Effector memory CD8-positive, alpha-beta T cell (primary cell): ENCODE data around the gene HEYL.
"Not testable (repeated sequence)": the region's sequence is repeated elsewhere in the genome, so short reads cannot be mapped to it uniquely, and the experiment has no call there.

Experiments
- ATAC-seq: fragments of 150-1000 bp; cut with Tn5 transposase; replicated peaks from 2 replicates; pipeline ENCODE4 v1.10.0; 2021; ENCODE audit warnings: mild to moderate bottlenecking, moderate library complexity
- DNase-seq, 3 experiments: peaks; one replicate each; pipeline ENCODE4 v3.0.0; 2021
- H3K27ac Mint-ChIP-seq, 2 donors: one replicate each; pipeline ENCODE4 v1.8.0; 2022; ENCODE audit warnings: mild to moderate bottlenecking in 2 of 2, mixed read lengths in 2 of 2, moderate library complexity in 2 of 2
- H3K27me3 Mint-ChIP-seq, 2 donors: one replicate each; pipeline ENCODE4 v1.8.0; 2022; ENCODE audit warnings: mixed read lengths in 2 of 2
- H3K36me3 Mint-ChIP-seq: one replicate; pipeline ENCODE4 v1.8.0; 2022; ENCODE audit warnings: mild to moderate bottlenecking, moderate library complexity, mixed read lengths; ENCODE audit not compliant: insufficient read depth
- H3K4me1 Mint-ChIP-seq, 2 donors: one replicate each; pipeline ENCODE4 v1.8.0; 2022; ENCODE audit warnings: low read depth in 2 of 2, mixed read lengths in 2 of 2
- H3K4me3 Mint-ChIP-seq, 2 donors: one replicate each; pipeline ENCODE4 v1.8.0; 2022; ENCODE audit warnings: mild to moderate bottlenecking in 2 of 2, mixed read lengths in 2 of 2, moderate library complexity in 2 of 2
- H3K9me3 Mint-ChIP-seq, 2 donors: one replicate each; pipeline ENCODE4 v1.8.0; 2022; ENCODE audit warnings: mixed read lengths in 2 of 2

HEYL gene

DNA sequence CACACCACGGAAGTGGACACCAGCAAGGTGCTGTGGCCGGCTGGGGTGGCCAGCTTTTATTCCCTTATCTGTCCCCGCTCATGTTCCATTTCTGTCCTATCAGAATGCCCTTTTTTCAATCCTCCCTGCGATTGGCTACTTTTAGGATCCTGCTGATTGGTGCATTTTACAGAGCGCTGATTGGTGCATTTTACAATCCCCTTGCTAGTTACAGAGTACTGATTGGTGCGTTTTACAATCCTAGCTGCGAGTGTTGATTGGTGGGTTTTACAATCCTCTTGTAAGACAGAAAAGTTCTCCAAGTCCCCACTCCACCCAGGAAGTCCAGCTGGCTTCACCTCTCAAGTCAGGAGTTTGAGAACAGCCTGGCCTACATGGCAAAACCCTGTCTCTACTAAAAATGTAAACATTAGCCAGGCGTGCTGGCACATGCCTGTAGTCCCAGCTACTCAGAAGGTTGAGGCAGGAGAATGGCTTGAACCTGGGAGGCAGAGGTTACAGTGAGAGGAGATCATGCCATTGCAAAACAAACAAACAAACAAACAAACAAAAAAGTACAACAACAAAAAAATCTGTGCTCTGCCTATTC lies 37.7 kb downstream of the HEYL start:
- DNase-seq, H3K27ac Mint-ChIP-seq, ATAC-seq, H3K36me3 Mint-ChIP-seq, H3K4me1 Mint-ChIP-seq, H3K4me3 Mint-ChIP-seq, H3K9me3 Mint-ChIP-seq: not testable (repeated sequence)
- peaks cover 20 to 39% of the 10 kb centered on the region in 2 donors for H3K27me3 Mint-ChIP-seq

DNA sequence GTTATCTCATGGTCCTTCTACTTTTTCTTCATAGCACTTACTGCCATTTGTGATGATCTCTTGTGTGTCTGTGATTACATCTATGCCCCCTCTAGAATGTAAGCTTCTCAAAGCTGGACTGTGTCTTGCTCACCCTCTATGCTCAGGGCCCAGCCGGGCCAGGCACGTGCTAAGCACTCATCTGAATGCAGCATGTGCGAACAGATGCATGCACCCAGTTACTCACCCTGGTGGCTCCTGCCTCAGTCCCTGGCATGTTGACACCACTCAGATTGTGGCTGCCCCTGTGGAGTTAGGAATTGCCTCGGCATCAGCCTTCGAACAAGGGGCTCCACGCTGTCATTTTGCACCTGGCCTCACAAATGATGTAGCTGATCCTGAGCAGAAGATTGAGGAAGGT lies 43.3 kb downstream of the HEYL start:
- Mint-ChIP-seq H3K9me3 (no peaks in the 10 kb centered on the region), H3K4me3 (no peak overlapping the region), H3K4me1 (no peaks in the 10 kb centered on the region), H3K27me3 (peaks cover 14 to 29% of the 10 kb centered on the region in 2 donors), H3K27ac (no peak overlapping the region), H3K36me3 (no peaks in the 10 kb centered on the region)
- DNase-seq (no peak), ATAC-seq (no peak)

DNA sequence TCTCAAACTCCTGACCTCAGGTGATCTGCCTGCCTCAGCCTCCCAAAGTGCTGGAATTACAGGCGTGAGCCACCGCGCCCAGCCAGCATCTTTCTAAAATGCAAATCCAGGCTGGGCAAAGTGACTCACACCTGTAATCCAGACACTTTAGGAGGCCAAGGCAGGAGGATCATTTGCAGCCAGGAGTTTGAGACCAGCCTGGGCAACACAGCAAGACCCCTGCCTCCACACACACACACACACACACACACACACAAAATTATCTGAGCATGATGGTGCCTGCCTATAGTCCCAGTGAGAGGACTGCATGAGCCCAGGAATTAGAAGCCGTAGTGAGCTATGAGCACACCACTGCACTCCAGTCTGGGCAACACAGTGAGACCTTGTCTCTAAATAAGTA lies 46.1 kb downstream of the HEYL start:
- Mint-ChIP-seq H3K27ac (no peak overlapping the region), H3K9me3 (no peaks in the 10 kb centered on the region), H3K4me3 (no peak overlapping the region), H3K4me1 (no peaks in the 10 kb centered on the region), H3K27me3 (peaks cover 5 to 14% of the 10 kb centered on the region in 2 donors), H3K36me3 (no peaks in the 10 kb centered on the region)
- ATAC-seq = no peak
- DNase-seq = no peak

DNA sequence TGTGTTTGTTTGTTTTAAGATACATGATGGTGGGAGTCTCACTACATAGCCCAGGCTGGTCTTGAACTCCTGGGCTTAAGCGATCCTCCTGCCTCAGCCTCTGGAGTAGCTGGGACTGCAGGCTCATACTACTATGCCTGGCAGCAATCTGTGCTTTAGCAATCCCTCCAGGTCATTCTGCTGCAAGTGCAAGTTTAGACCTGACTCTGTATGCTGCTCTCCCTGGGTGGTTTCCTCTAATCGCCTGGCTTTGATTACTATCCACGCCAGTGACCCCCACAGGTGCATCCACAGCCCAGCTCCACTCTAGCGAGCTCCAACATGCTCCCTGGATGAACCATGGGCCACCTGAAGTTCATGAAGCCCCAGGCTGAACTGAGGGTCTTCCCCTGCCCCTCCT lies 47.4 kb downstream of the HEYL start:
- no peak overlapping the region for H3K4me3 Mint-ChIP-seq
- no peaks in the 10 kb centered on the region for H3K9me3 Mint-ChIP-seq
- no peaks in the 10 kb centered on the region for H3K4me1 Mint-ChIP-seq
- ATAC-seq = no peak
- peaks cover 5 to 11% of the 10 kb centered on the region in 2 donors for H3K27me3 Mint-ChIP-seq
- no peaks in the 10 kb centered on the region for H3K36me3 Mint-ChIP-seq
- DNase-seq = no peak
- H3K27ac Mint-ChIP-seq = peak overlapping the region in 1 of 2 donors; percentile 21

DNA sequence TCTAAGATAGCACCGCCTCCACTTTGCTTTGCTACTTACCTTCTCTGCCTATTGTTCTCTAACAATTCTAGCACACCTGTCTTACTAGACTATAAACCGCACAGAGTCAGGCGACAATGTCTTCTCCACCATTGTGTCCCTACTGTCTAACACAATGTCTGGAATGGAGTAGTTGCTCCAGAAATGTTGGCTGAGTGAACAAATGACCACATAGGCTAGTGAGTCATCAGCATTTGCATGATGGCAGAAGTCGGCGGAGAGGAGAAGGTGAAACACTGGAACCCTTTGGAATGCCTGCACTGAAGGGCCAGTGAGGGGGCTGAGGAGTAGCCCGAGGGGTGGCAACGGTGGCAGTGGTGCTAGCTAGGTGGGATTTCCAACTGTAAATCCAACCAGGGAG lies 48.9 kb downstream of the HEYL start:
- no peaks in the 10 kb centered on the region for H3K4me1 Mint-ChIP-seq
- H3K27me3 Mint-ChIP-seq = peaks cover 5 to 11% of the 10 kb centered on the region in 2 donors
- no peaks in the 10 kb centered on the region for H3K36me3 Mint-ChIP-seq
- H3K4me3 Mint-ChIP-seq = no peak overlapping the region
- DNase-seq (no peak), ATAC-seq (no peak)
- H3K27ac Mint-ChIP-seq = no peak overlapping the region
- H3K9me3 Mint-ChIP-seq = no peaks in the 10 kb centered on the region

DNA sequence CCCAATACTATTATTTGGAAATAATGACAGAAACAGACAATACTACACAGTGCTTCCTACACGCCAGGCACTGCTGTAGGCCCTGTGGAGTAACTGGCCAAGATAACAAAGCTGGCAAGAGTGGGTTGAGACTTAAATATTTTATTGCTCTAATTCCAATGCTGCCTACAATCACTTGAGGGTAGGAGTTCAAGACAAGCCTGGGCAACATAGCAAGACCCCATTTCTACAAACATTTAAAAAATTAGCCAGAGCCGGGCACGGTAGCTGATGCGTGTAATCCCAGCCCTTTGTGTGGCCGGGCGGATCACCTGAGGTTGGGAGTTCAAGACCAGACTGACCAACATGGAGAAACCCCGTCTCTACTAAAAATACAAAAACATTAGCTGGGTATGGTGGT lies 53.5 kb downstream of the HEYL start:
- H3K27ac Mint-ChIP-seq = no peak overlapping the region
- H3K4me3 Mint-ChIP-seq = no peak overlapping the region
- ATAC-seq = no peak
- H3K4me1 Mint-ChIP-seq = no peaks in the 10 kb centered on the region
- H3K9me3 Mint-ChIP-seq = no peaks in the 10 kb centered on the region
- DNase-seq = no peak
- no peaks in the 10 kb centered on the region for H3K36me3 Mint-ChIP-seq
- H3K27me3 Mint-ChIP-seq = peaks cover 0 to 10% of the 10 kb centered on the region in 2 donors

DNA sequence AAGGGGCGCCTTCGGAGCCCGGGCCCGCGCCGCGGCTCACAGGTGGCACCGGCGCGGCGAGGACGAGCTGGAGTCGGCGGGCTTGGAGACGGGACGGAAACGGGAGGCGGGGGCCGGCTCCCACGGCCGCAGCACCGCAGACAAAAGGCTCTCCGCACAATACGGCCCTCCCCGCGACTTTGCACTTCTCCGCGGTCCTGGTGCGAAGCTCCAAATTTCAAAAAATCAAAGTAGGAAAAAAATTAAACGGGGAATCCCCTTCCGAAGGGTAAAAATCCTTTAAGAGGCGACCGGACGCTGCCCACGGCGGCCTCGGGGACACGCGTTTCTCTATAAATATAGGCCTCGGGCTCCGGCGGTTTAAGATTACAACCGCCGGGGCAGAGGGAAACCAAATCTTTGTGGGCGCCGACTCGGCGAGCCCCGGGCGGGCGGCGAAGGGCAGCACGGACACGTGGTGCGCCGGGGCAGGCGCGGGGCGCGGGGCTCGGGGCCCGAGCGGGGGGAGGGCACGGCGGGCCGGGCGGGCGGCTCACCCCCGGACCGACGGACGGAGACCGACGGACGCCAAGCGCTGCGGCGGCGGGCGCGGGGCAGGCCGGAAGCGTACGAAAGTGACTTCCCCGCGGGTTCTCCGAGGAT lies 63.3 kb downstream of the HEYL start:
- peak; percentile 26 to 33 (median 28) for DNase-seq
- Mint-ChIP-seq H3K27me3 (no peaks in the 10 kb centered on the region), H3K9me3 (no peaks in the 10 kb centered on the region), H3K4me1 (peaks cover 23 to 31% of the 10 kb centered on the region in 2 donors), H3K36me3 (peaks cover 43% of the 10 kb centered on the region), H3K27ac (peak overlapping the region; percentile 92), H3K4me3 (peak overlapping the region; percentile 91 to 92)
- peak; percentile 38 for ATAC-seq

DNA sequence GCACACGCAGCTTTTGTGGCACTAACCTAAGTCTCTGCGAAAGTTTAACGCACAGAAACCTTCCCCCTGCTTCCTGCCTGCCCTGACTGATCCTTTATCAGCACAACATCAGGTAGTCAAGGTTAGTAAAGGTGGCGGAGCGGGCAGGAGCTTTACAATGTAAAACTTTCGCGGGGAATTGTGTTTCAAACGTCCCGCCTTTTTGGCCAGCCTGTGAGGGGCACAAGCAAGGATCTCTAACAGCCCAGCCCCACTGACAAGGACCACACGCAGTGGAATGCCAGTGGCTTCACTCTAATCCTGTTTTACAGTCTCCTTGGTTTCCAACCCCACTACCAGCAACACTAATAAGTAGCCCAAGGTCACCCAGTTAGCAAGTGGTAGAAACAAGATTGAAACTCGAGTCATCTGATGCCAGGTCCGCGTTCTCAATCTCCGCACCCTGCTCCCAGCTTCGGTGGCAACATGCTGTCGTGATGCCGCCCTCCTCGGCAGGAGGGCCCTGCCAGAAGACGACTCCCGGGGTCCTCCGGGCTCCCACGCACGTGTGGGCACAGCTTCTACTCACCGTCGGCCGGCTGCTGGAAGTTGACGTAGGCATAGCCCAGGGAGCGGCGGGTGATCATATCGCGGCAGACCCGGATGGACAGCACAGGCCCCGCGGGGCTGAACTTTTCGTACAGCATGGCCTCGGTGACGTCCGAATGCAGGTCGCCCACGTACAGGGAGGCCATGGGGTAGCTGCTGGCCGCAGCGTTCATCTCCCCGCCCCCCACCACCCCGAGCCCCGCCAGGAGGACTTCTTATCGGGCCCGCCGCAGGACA lies 64.0 kb downstream of the HEYL start:
- H3K27ac Mint-ChIP-seq = peak overlapping the region; percentile 92
- H3K4me1 Mint-ChIP-seq = peaks cover 23 to 31% of the 10 kb centered on the region in 2 donors
- ATAC-seq (peak; percentile 56), DNase-seq (peak; percentile 37 to 51 (median 49))
- H3K27me3 Mint-ChIP-seq = no peaks in the 10 kb centered on the region
- H3K9me3 Mint-ChIP-seq = no peaks in the 10 kb centered on the region
- H3K36me3 Mint-ChIP-seq = peaks cover 51% of the 10 kb centered on the region
- H3K4me3 Mint-ChIP-seq = peak overlapping the region; percentile 91 to 92

DNA sequence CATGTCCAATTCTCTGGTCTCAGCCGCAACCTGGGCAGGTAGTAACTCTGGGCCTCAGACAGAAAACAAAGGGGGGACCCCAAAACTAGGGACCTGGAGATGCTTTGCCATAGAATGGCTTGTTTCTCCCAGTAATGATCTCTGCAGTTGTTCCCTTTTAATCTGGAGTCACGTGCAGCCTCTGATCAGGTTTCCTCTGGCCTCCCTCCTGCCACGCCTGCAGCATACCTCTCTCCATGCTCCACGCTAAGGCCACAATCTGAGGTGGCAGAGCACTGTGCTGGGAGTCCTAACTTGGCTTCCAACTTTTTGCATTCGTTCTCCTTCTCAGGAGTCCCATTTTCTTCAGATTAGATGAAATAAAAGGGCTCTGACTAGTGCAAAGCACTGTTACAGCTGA lies 64.8 kb downstream of the HEYL start:
- peak overlapping the region; percentile 91 to 92 for H3K4me3 Mint-ChIP-seq
- no peaks in the 10 kb centered on the region for H3K27me3 Mint-ChIP-seq
- ATAC-seq (no peak), DNase-seq (no peak)
- H3K9me3 Mint-ChIP-seq = no peaks in the 10 kb centered on the region
- H3K27ac Mint-ChIP-seq = peak overlapping the region; percentile 92
- H3K4me1 Mint-ChIP-seq = peaks cover 26 to 31% of the 10 kb centered on the region in 2 donors
- H3K36me3 Mint-ChIP-seq = peaks cover 58% of the 10 kb centered on the region
